ENCODE results near the gene KIF12. TPM values are rescaled to one million over a fixed set of nuclear protein-coding genes. Genes with fewer than 3 reads are reported as not detected.

The KIF12 gene
- polyA plus RNA-seq, 1 donor (not counting 4 experiments of a cell fraction or from before 2014, with no cell fraction given): 1.5 TPM

DNA sequence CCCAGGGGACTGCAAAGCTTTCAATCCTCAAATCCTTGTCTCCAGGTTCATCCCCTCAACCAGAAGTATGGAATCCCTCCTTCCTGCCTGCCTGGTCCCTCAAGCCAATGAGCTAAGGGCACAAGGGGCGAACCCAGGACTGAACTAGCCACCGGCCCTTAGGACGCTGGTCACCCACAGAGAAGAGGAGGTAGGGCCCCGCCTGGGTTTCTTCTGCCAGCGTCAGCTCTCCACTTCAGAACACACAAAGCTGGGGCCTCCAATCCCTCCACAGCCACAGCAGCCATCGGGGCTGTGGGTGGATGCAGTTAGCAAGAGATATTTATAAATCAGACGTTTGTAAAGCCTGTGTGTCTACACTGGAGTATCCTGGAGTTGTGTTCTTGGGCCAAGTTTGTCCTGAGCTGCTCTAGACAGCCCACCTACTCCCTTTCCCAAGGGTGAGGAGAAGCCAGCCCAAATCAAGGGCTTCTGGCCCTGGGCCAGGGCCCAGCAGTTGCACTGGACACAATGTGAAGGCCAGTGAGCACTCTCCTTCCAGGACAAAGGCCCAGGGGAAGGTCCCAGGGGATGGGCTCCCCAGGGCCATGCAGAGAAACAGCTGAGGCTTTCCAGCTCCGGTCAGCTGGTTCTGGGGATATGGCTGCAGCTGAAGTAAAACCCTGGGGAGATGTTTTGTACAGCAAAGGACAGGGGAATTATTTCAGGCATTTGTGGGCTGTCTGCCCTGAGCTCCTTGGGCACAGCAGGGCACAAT is 39.9 kb downstream of the KIF12 start:
- Histone ChIP-seq H2AFZ (ENCODE audit: control insufficient read depth, low read length) (no peak overlapping the region), H3K9ac (ENCODE audit: control insufficient read depth, extremely low read depth, insufficient read depth, low read length) (no peak overlapping the region), H3K79me2 (ENCODE audit: control insufficient read depth, insufficient read depth, low read length) (no peaks in the 10 kb centered on the region), H3K27me3 (ENCODE audit: control insufficient read depth, extremely low read depth, insufficient read depth, low read length) (no peaks in the 10 kb centered on the region), H3K4me1 (ENCODE audit: control insufficient read depth, extremely low read depth, insufficient read depth, low read length) (no peaks in the 10 kb centered on the region), H4K20me1 (ENCODE audit: control insufficient read depth, extremely low read depth, insufficient read depth, low read length) (no peaks in the 10 kb centered on the region), H3K9me1 (ENCODE audit: control insufficient read depth, extremely low read depth, insufficient read depth, low read length) (no peaks in the 10 kb centered on the region), H3K36me3 (ENCODE audit: control insufficient read depth in 2 of 2, extremely low read depth in 1 of 2, insufficient read depth in 2 of 2, low read length in 2 of 2) (no peaks in the 10 kb centered on the region), H3K27ac (ENCODE audit: control insufficient read depth, insufficient read depth, low read length) (no peak overlapping the region), H3K4me2 (ENCODE audit: control insufficient read depth, extremely low read depth, insufficient read depth, low read depth, low read length) (no peak overlapping the region), H3K4me3 (ENCODE audit: control insufficient read depth in 2 of 3, extremely low read depth in 1 of 3, insufficient read depth in 2 of 3, low read depth in 1 of 3, low read length in 3 of 3) (no peak overlapping the region), H3K9me3 (ENCODE audit: control insufficient read depth, low read depth, low read length) (no peaks in the 10 kb centered on the region)
- TF ChIP-seq, protein P1, sequence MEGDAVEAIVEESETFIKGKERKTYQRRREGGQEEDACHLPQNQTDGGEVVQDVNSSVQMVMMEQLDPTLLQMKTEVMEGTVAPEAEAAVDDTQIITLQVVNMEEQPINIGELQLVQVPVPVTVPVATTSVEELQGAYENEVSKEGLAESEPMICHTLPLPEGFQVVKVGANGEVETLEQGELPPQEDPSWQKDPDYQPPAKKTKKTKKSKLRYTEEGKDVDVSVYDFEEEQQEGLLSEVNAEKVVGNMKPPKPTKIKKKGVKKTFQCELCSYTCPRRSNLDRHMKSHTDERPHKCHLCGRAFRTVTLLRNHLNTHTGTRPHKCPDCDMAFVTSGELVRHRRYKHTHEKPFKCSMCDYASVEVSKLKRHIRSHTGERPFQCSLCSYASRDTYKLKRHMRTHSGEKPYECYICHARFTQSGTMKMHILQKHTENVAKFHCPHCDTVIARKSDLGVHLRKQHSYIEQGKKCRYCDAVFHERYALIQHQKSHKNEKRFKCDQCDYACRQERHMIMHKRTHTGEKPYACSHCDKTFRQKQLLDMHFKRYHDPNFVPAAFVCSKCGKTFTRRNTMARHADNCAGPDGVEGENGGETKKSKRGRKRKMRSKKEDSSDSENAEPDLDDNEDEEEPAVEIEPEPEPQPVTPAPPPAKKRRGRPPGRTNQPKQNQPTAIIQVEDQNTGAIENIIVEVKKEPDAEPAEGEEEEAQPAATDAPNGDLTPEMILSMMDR (optimal IDR thresholded peaks at IDR 0.05 in 1 of 3, IDR thresholded peaks at IDR 0.05 in 1 of 3, conservative IDR thresholded peaks at IDR 0.05 in 1 of 3; ENCODE audit: extremely low read depth in 1 of 3, insufficient read depth in 2 of 3, low read length in 3 of 3): no peak
- no peak for TF ChIP-seq EZH2 (IDR thresholded peaks at IDR 0.05; ENCODE audit: low read length)
- dilution Hi-C loops (cut with MboI; ENCODE audit: extremely low pct_ligation_motif_present, low sequenced_read_pairs): no loop called here
- no peak for DNase-seq (ENCODE audit: low read depth, low spot score)
- FAIRE-seq: no peak

DNA sequence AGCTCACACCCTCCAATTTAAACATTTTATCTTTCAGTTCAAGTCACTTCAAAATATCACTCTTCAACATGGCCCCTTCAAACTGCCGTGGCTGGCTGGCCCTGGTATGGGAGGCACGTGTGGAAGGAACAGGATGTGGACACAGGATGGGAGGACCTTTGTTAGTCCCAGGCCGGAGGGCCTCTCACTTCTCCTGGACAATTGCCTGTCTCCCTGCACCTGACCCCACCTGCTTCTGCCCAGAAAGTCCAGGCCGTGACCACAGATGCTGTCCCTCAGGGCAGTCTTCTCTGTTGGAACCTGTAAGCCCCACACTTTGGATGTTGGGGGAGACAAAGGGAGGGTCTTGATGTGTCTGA is 40.4 kb downstream of the KIF12 start:
- Histone ChIP-seq H3K9me3 (ENCODE audit: control insufficient read depth, low read depth, low read length) (no peaks in the 10 kb centered on the region), H2AFZ (ENCODE audit: control insufficient read depth, low read length) (no peak overlapping the region), H4K20me1 (ENCODE audit: control insufficient read depth, extremely low read depth, insufficient read depth, low read length) (no peaks in the 10 kb centered on the region), H3K36me3 (ENCODE audit: control insufficient read depth in 2 of 2, extremely low read depth in 1 of 2, insufficient read depth in 2 of 2, low read length in 2 of 2) (no peaks in the 10 kb centered on the region), H3K4me3 (ENCODE audit: control insufficient read depth in 2 of 3, extremely low read depth in 1 of 3, insufficient read depth in 2 of 3, low read depth in 1 of 3, low read length in 3 of 3) (no peak overlapping the region), H3K27ac (ENCODE audit: control insufficient read depth, insufficient read depth, low read length) (no peak overlapping the region), H3K9me1 (ENCODE audit: control insufficient read depth, extremely low read depth, insufficient read depth, low read length) (no peaks in the 10 kb centered on the region), H3K27me3 (ENCODE audit: control insufficient read depth, extremely low read depth, insufficient read depth, low read length) (no peaks in the 10 kb centered on the region), H3K79me2 (ENCODE audit: control insufficient read depth, insufficient read depth, low read length) (no peaks in the 10 kb centered on the region), H3K9ac (ENCODE audit: control insufficient read depth, extremely low read depth, insufficient read depth, low read length) (no peak overlapping the region), H3K4me1 (ENCODE audit: control insufficient read depth, extremely low read depth, insufficient read depth, low read length) (no peaks in the 10 kb centered on the region), H3K4me2 (ENCODE audit: control insufficient read depth, extremely low read depth, insufficient read depth, low read depth, low read length) (no peak overlapping the region)
- dilution Hi-C loops (cut with MboI; ENCODE audit: extremely low pct_ligation_motif_present, low sequenced_read_pairs): no loop called here
- TF ChIP-seq, protein P1 (optimal IDR thresholded peaks at IDR 0.05 in 1 of 3, IDR thresholded peaks at IDR 0.05 in 1 of 3, conservative IDR thresholded peaks at IDR 0.05 in 1 of 3; ENCODE audit: extremely low read depth in 1 of 3, insufficient read depth in 2 of 3, low read length in 3 of 3): no peak
- TF ChIP-seq EZH2 (IDR thresholded peaks at IDR 0.05; ENCODE audit: low read length): no peak
- no peak for FAIRE-seq
- no peak for DNase-seq (ENCODE audit: low read depth, low spot score)

Data from keratinocyte (primary cell).